Activated naive CD8-positive, alpha-beta T cell treated with anti-CD3 and anti-CD28 coated beads for 36 hours (primary cell): Measurements from ENCODE around the gene CRHBP. TPM values are rescaled to one million over a fixed set of nuclear protein-coding genes. Genes with fewer than 3 reads are reported as not detected.

Source experiments
- total RNA-seq, 2 experiments: library from RNA; stranded (reverse); gene quantifications; one replicate each; pipeline ENCODE4 v1.2.3, GENCODE V29; 2021

Gene CRHBP
- total RNA-seq, 2 experiments from 2014 or later: not detected

Other genes with a start within 250 kb of the CRHBP start
- 1 to 10 TPM; 2.2 to 2.8 TPM for gene F2R, start 236.9 kb upstream of the CRHBP start, total RNA-seq
- 1 to 10 TPM; 2.9 to 3.6 TPM for gene F2RL1, start 134.0 kb upstream of the CRHBP start, total RNA-seq
- under 1 TPM in 1 of 2 experiments, not detected in 1; 0.23 TPM for gene S100Z, start 103.0 kb upstream of the CRHBP start, total RNA-seq
- 10 to 100 TPM; 28.7 to 29.2 TPM for gene AGGF1, start 77.4 kb downstream of the CRHBP start, total RNA-seq
- gene ZBED3, start 134.2 kb downstream of the CRHBP start, total RNA-seq: 1 to 10 TPM; 6.3 to 8.0 TPM